ENCODE results near the gene WDR75.

DNA sequence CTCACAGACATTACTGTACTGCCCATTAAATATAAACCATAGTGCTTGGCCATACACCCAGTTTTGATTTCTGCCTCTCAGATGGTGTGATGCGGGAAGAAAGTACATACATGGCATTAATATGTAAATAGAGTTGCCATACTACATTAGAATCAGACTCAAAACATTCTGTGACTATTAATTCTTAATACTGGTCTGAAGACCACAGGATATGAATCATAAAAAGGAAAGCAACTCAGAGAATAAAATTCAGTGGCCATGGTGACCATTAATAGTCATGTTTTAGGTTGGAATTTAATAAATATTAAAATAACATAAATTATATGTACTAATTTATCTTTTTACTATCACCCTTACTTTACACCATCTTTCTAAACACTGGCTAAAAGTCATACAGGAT lies 33.0 kb upstream of the WDR75 start:
- TF ChIP-seq, protein P1, sequence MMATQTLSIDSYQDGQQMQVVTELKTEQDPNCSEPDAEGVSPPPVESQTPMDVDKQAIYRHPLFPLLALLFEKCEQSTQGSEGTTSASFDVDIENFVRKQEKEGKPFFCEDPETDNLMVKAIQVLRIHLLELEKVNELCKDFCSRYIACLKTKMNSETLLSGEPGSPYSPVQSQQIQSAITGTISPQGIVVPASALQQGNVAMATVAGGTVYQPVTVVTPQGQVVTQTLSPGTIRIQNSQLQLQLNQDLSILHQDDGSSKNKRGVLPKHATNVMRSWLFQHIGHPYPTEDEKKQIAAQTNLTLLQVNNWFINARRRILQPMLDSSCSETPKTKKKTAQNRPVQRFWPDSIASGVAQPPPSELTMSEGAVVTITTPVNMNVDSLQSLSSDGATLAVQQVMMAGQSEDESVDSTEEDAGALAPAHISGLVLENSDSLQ (IDR thresholded peaks at IDR 0.05) = no peak
- TF ChIP-seq L3MBTL2 (conservative IDR thresholded peaks at IDR 0.05) (no peak), ZNF384 (IDR thresholded peaks at IDR 0.05) (no peak), FOXM1 (IDR thresholded peaks at IDR 0.05; ENCODE audit: borderline replicate concordance) (no peak), FOXA1 (IDR thresholded peaks at IDR 0.05) (no peak), NFRKB (IDR thresholded peaks at IDR 0.05) (no peak), ARNT (IDR thresholded peaks at IDR 0.05) (no peak), TARDBP (IDR thresholded peaks at IDR 0.05) (no peak), SP1 (IDR thresholded peaks at IDR 0.05) (no peak), HDGF (IDR thresholded peaks at IDR 0.05; ENCODE audit: borderline replicate concordance) (no peak), FOXK2 (IDR thresholded peaks at IDR 0.05) (no peak)

Measured in HEK293T (cell line).